A549 (cell line): ENCODE results near the gene FAM53B.

Experiments used
- CTCF ChIP-seq: fragments of >200 bp; sonication (Bioruptor Twin); formaldehyde crosslinking; IDR thresholded peaks from 3 replicates; pipeline ENCODE4 v1.5.1; 2016
- ELK1 ChIP-seq: fragments of 150-350 bp; IDR thresholded peaks from 2 replicates; pipeline ENCODE4 v1.6.1; 2014; ENCODE audit warnings: low read depth, mild to moderate bottlenecking, low read length
- EP300 ChIP-seq, 2 experiments: fragments of >200 bp; sonication (Bioruptor Twin); formaldehyde crosslinking; IDR thresholded peaks; 2 replicates in 1 of 2; 3 replicates in 1 of 2; pipeline ENCODE4 v1.6.1; 2016 to 2017
- GATA3 ChIP-seq: IDR thresholded peaks from 2 replicates; pipeline ENCODE4 v1.6.1; 2012; ENCODE audit warnings: borderline replicate concordance
- JUN ChIP-seq, 2 experiments: fragments of >200 bp; sonication (Bioruptor Twin); formaldehyde crosslinking; IDR thresholded peaks; 2 replicates in 1 of 2; 3 replicates in 1 of 2; pipeline ENCODE4 v1.6.1; 2016 to 2017
- KDM1A ChIP-seq: fragments of 200-600 bp; sonication (generic); IDR thresholded peaks from 2 replicates; pipeline ENCODE4 v1.6.1; 2016; ENCODE audit warnings: low read depth, mild to moderate bottlenecking
- MYC ChIP-seq: IDR thresholded peaks from 2 replicates; pipeline ENCODE4 v1.6.1; 2012; ENCODE audit warnings: mild to moderate bottlenecking, inconsistent platforms, low read length, improper control_type of control experiment, borderline replicate concordance
- NFE2L2 ChIP-seq: fragments of 150-350 bp; conservative IDR thresholded peaks from 2 replicates; pipeline ENCODE4 v1.6.1; 2014; ENCODE audit warnings: low read length
- NPAS2 ChIP-seq: fragments of 250-450 bp; sonication (Bioruptor Pico); IDR thresholded peaks from 2 replicates; pipeline ENCODE4 v1.8.0; 2022; ENCODE audit warnings: mild to moderate bottlenecking, moderate library complexity, borderline replicate concordance
- RCOR1 ChIP-seq: fragments of 150-350 bp; IDR thresholded peaks from 2 replicates; pipeline ENCODE4 v1.6.1; 2014; ENCODE audit warnings: antibody characterized with exemption, low read length, low read depth
- REST ChIP-seq: fragments of 200-600 bp; sonication (generic); IDR thresholded peaks from 2 replicates; pipeline ENCODE4 v1.6.1; 2016; ENCODE audit warnings: antibody characterized with exemption, mild to moderate bottlenecking, moderate library complexity
- RNF2 ChIP-seq: fragments of 200-600 bp; sonication (generic); IDR thresholded peaks from 2 replicates; pipeline ENCODE4 v1.6.1; 2016; ENCODE audit warnings: low read depth, mild to moderate bottlenecking, antibody characterized with exemption, moderate library complexity, borderline replicate concordance
- SREBF2 ChIP-seq: fragments of 450-650 bp; IDR thresholded peaks from 2 replicates; pipeline ENCODE4 v1.6.1; 2014; ENCODE audit warnings: mild to moderate bottlenecking, moderate library complexity
- USF2 ChIP-seq: fragments of 450-650 bp; IDR thresholded peaks from 2 replicates; pipeline ENCODE4 v1.6.1; 2014; ENCODE audit warnings: antibody characterized with exemption

GRCh38 chr10:124643330-124644009, 100.7 kb downstream of the FAM53B start:
- TF ChIP-seq SREBF2 (no peak), CTCF (no peak), MYC (no peak), NPAS2 (CRISPR knock-in tag) (no peak), RNF2 (no peak), RCOR1 (no peak), NFE2L2 (no peak), GATA3 (no peak), ELK1 (no peak), JUN (IDR thresholded peaks at IDR 0.05) (no peak), REST (no peak), EP300 (IDR thresholded peaks at IDR 0.05) (no peak), USF2 (no peak), KDM1A (no peak)
